ENCODE results near the gene ARHGAP18.

- TF ChIP-seq CTCF (IDR thresholded peaks at IDR 0.05): no peak
- TF ChIP-seq POLR2A (IDR thresholded peaks at IDR 0.05): no peak
Observed at GRCh38 chr6:129680633-129681032, 29.3 kb downstream of the ARHGAP18 start.
